ENCODE results near the gene PTPRU. TPM values are rescaled to one million over a fixed set of nuclear protein-coding genes. Genes with fewer than 3 reads are reported as not detected.
A peak's percentile ranks its signal among the peaks of the same experiment; 100 is the strongest.

PTPRU gene
- total RNA-seq, 1 experiment from 2014 or later, result 45.5 TPM

DNA sequence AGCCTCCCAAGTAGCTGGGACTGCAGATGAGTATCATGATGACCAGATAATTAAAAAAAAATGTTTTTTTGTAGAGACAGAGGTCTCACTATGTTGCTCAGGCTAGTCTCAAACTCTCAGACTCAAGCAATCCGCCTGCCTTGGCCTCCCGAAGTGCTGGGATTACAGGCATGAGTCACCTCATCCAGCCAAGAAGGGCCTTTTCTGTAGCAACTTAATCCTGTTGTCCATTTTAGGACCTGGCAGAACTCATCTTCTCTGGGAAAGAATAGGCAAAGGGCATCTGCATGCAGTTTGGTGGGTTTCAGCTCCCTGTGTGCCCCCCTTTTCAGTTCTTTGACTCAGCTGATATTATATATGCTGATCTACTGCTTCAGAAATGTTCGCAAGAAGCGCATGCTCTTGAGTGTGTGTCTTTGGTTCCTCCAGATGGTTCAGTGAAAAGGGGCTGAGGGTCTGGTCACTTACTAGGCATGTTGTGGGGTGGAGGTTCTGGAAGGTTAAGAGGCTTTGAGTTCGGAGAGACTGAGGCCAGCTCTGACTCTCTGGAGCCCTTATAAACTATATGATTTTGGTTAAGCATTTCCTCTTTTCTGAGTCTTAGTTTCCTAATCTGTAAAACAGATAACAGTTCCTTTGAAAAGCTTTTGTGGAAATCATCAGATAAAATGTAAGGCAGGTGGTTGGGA is 35.3 kb upstream of the PTPRU start:
- H3K36me3 Mint-ChIP-seq (ENCODE audit: insufficient read depth in 1 of 3, low read depth in 3 of 3), result peaks cover 8 to 43% (median 32%) of the 10 kb centered on the region in 3 experiments; a peak in 6 of 7 replicates
- Histone ChIP-seq H4K8ac (replicated peaks; ENCODE audit: insufficient read length, low read depth, low read length) (no peak overlapping the region), H3K4me2 (ENCODE audit: insufficient read depth, insufficient read length, low read length) (no peak overlapping the region), H2BK15ac (ENCODE audit: low read depth, low read length) (no peak overlapping the region), H3K79me1 (ENCODE audit: insufficient read depth, low read depth, low read length, poor library complexity, severe bottlenecking) (no peaks in the 10 kb centered on the region), H2AFZ (ENCODE audit: low read length) (no peak overlapping the region), H3K4ac (ENCODE audit: low read depth, low read length) (no peak overlapping the region), H3K14ac (ENCODE audit: insufficient read depth, low read length) (no peak overlapping the region), H4K91ac (ENCODE audit: insufficient read length, low read depth, low read length) (no peak overlapping the region), H3K27ac (ENCODE audit: insufficient read length, low read depth, low read length) (no peak overlapping the region), H3K4me1 (ENCODE audit: insufficient read depth, low read length) (peaks cover 3% of the 10 kb centered on the region; the same call in 1 of the 2 replicates), H3K79me2 (ENCODE audit: insufficient read depth, low read length) (no peaks in the 10 kb centered on the region), H3K27me3 (ENCODE audit: insufficient read depth, low read length) (no peaks in the 10 kb centered on the region), H4K20me1 (ENCODE audit: control insufficient read depth, insufficient read depth, insufficient read length) (no peaks in the 10 kb centered on the region), H3K23me2 (ENCODE audit: insufficient read length, low read depth, low read length, poor library complexity, severe bottlenecking) (no peaks in the 10 kb centered on the region), H3K23ac (ENCODE audit: insufficient read length, low read depth, low read length) (no peak overlapping the region), H3K9me3 (ENCODE audit: control insufficient read depth, low read depth, low read length) (no peaks in the 10 kb centered on the region), H3T11ph (ENCODE audit: low read length) (no peak overlapping the region), H2AK5ac (ENCODE audit: insufficient read length, low read length) (no peak overlapping the region), H3K9ac (ENCODE audit: extremely low read depth, insufficient read length, low read length) (no peak overlapping the region), H2BK12ac (ENCODE audit: insufficient read length, low read depth, low read length) (no peak overlapping the region), H2BK120ac (ENCODE audit: low read depth, low read length, poor library complexity, severe bottlenecking) (no peak overlapping the region), H3K18ac (ENCODE audit: insufficient read length, low read depth, low read length) (no peak overlapping the region), H2BK5ac (ENCODE audit: insufficient read length, low read length) (no peak overlapping the region), H2BK20ac (ENCODE audit: low read depth, low read length, poor library complexity, severe bottlenecking) (no peak overlapping the region), H4K5ac (ENCODE audit: insufficient read length, low read depth, low read length) (no peak overlapping the region), H3K56ac (ENCODE audit: insufficient read length, low read depth, low read length) (no peak overlapping the region)
- no peaks in the 10 kb centered on the region for H3K9me3 Mint-ChIP-seq
- TF ChIP-seq, protein P1, sequence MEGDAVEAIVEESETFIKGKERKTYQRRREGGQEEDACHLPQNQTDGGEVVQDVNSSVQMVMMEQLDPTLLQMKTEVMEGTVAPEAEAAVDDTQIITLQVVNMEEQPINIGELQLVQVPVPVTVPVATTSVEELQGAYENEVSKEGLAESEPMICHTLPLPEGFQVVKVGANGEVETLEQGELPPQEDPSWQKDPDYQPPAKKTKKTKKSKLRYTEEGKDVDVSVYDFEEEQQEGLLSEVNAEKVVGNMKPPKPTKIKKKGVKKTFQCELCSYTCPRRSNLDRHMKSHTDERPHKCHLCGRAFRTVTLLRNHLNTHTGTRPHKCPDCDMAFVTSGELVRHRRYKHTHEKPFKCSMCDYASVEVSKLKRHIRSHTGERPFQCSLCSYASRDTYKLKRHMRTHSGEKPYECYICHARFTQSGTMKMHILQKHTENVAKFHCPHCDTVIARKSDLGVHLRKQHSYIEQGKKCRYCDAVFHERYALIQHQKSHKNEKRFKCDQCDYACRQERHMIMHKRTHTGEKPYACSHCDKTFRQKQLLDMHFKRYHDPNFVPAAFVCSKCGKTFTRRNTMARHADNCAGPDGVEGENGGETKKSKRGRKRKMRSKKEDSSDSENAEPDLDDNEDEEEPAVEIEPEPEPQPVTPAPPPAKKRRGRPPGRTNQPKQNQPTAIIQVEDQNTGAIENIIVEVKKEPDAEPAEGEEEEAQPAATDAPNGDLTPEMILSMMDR (conservative IDR thresholded peaks at IDR 0.05), result no peak
- H3K4me1 Mint-ChIP-seq, result peaks cover 6 to 11% of the 10 kb centered on the region in 2 experiments
- no peaks in the 10 kb centered on the region for H3K27me3 Mint-ChIP-seq (ENCODE audit: low read depth)
- H3K4me3 Mint-ChIP-seq, result no peak overlapping the region
- WGBS (ENCODE audit: extremely low coverage, insufficient read length, low lambda C conversion rate), result no CpG with 5 or more reads among the region's 5 CpGs
- peak overlapping the region in 1 of 3 experiments; percentile 52; a peak in 1 of 7 replicates for H3K27ac Mint-ChIP-seq
- DNase-seq, result no peak

Measured in H9 (cell line).